Naive B cell (primary cell): ENCODE results near the gene CNTRL. TPM values are rescaled to one million over a fixed set of nuclear protein-coding genes. Genes with fewer than 3 reads are reported as not detected.

Experiments
- polyA plus RNA-seq, 6 donors: library from polyadenylated mRNA; unstranded; fragments of 300-500 nt; fragmentation: Illumina TruSeq; gene quantifications; one replicate each; pipeline ENCODE4 v1.2.3, GENCODE V29; 2021; ENCODE audit warnings: low read depth in 6 of 6

The CNTRL gene
- polyA plus RNA-seq, 6 donors from 2014 or later, result 7.5 to 43.2 (median 20.5) TPM

Other genes starting within 250 kb of the CNTRL start
- gene PSMD5, start 232.0 kb upstream of the CNTRL start, polyA plus RNA-seq, result 10 to 100 TPM in 5 of 6 donors, 1 to 10 TPM in 1; 3.6 to 22.8 (median 17.4) TPM
- gene PHF19, start 197.8 kb upstream of the CNTRL start, polyA plus RNA-seq, result 1 to 10 TPM in 5 of 6 donors, under 1 TPM in 1; 0.26 to 5.4 (median 3.5) TPM
- gene TRAF1, start 148.2 kb upstream of the CNTRL start, polyA plus RNA-seq, result under 1 TPM; 0.34 to 0.97 (median 0.72) TPM
- 1 to 10 TPM in 2 of 6 donors, under 1 TPM in 3, not detected in 1; 0.47 to 1.7 (median 0.74) TPM for gene C5, start 24.7 kb upstream of the CNTRL start, polyA plus RNA-seq
- 10 to 100 TPM; 42.2 to 49.1 (median 44.8) TPM for gene RAB14, start 126.9 kb downstream of the CNTRL start, polyA plus RNA-seq
- gene GSN, start 193.2 kb downstream of the CNTRL start, polyA plus RNA-seq, result 10 to 100 TPM in 3 of 6 donors, 1 to 10 TPM in 3; 3.3 to 13.5 (median 8.0) TPM